ENCODE data around the gene NFATC4. TPM values are rescaled to one million over a fixed set of nuclear protein-coding genes. Genes with fewer than 3 reads are reported as not detected.
A peak's percentile ranks its signal among the peaks of the same experiment; 100 is the strongest.

NFATC4 gene
- total RNA-seq, 1 experiment from 2014 or later = 60.7 TPM

- TF ChIP-seq KAT7 (CRISPR knock-in tag; IDR thresholded peaks at IDR 0.05; ENCODE audit: borderline replicate concordance) (no peak; the same call in 1 of the 2 replicates), ZMAT4 (CRISPR knock-in tag; IDR thresholded peaks at IDR 0.05) (no peak), JUN (CRISPR knock-in tag; IDR thresholded peaks at IDR 0.05) (0 out of 2 replicates have a peak, but pooled peaks have one; percentile 14)
Observed at GRCh38 chr14:24334431-24335291, 33.3 kb upstream of the NFATC4 start, which contains the start of gene ADCY4 (continued).

- Mint-ChIP-seq H3K4me3 (peak overlapping the region; percentile 78), H3K9me3 (no peaks in the 10 kb centered on the region), H3K27me3 (ENCODE audit: low read depth) (peaks cover 100% of the 10 kb centered on the region), H3K36me3 (no peaks in the 10 kb centered on the region), H3K27ac (no peak overlapping the region), H3K4me1 (peaks cover 27% of the 10 kb centered on the region)
- POLR2A ChIA-PET = no interaction called here
- TF ChIP-seq ZNF121 (CRISPR knock-in tag; IDR thresholded peaks at IDR 0.05) (no peak), ZNF317 (CRISPR knock-in tag; IDR thresholded peaks at IDR 0.05; ENCODE audit: borderline replicate concordance, low read depth) (no peak), ZBTB21 (CRISPR knock-in tag; IDR thresholded peaks at IDR 0.05; ENCODE audit: borderline replicate concordance) (no peak), ZNF425 (CRISPR knock-in tag; conservative IDR thresholded peaks at IDR 0.05) (no peak), NFYB (CRISPR knock-in tag; conservative IDR thresholded peaks at IDR 0.05; ENCODE audit: low read depth) (no peak), FOXP1 (CRISPR knock-in tag; IDR thresholded peaks at IDR 0.05; ENCODE audit: borderline replicate concordance) (no peak), ZNF219 (CRISPR knock-in tag; IDR thresholded peaks at IDR 0.05; ENCODE audit: borderline replicate concordance) (no peak), RELA (CRISPR knock-in tag; IDR thresholded peaks at IDR 0.05; ENCODE audit: borderline replicate concordance) (no peak), FOXK1 (CRISPR knock-in tag; IDR thresholded peaks at IDR 0.05) (no peak), NFATC4 (CRISPR knock-in tag; IDR thresholded peaks at IDR 0.05) (no peak), ZNF423 (CRISPR knock-in tag; IDR thresholded peaks at IDR 0.05) (no peak), CREM (CRISPR knock-in tag; IDR thresholded peaks at IDR 0.05) (no peak), ZNF138 (CRISPR knock-in tag; conservative IDR thresholded peaks at IDR 0.05) (no peak)
- TF ChIP-seq, protein P1, sequence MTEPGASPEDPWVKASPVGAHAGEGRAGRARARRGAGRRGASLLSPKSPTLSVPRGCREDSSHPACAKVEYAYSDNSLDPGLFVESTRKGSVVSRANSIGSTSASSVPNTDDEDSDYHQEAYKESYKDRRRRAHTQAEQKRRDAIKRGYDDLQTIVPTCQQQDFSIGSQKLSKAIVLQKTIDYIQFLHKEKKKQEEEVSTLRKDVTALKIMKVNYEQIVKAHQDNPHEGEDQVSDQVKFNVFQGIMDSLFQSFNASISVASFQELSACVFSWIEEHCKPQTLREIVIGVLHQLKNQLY (CRISPR knock-in tag; IDR thresholded peaks at IDR 0.05) = no peak
- TF ChIP-seq, protein P2, sequence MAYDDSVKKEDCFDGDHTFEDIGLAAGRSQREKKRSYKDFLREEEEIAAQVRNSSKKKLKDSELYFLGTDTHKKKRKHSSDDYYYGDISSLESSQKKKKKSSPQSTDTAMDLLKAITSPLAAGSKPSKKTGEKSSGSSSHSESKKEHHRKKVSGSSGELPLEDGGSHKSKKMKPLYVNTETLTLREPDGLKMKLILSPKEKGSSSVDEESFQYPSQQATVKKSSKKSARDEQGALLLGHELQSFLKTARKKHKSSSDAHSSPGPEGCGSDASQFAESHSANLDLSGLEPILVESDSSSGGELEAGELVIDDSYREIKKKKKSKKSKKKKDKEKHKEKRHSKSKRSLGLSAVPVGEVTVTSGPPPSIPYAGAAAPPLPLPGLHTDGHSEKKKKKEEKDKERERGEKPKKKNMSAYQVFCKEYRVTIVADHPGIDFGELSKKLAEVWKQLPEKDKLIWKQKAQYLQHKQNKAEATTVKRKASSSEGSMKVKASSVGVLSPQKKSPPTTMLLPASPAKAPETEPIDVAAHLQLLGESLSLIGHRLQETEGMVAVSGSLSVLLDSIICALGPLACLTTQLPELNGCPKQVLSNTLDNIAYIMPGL (CRISPR knock-in tag; IDR thresholded peaks at IDR 0.05) = no peak
- TF ChIP-seq, protein P3, sequence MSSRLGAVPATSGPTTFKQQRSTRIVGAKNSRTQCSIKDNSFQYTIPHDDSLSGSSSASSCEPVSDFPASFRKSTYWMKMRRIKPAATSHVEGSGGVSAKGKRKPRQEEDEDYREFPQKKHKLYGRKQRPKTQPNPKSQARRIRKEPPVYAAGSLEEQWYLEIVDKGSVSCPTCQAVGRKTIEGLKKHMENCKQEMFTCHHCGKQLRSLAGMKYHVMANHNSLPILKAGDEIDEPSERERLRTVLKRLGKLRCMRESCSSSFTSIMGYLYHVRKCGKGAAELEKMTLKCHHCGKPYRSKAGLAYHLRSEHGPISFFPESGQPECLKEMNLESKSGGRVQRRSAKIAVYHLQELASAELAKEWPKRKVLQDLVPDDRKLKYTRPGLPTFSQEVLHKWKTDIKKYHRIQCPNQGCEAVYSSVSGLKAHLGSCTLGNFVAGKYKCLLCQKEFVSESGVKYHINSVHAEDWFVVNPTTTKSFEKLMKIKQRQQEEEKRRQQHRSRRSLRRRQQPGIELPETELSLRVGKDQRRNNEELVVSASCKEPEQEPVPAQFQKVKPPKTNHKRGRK (CRISPR knock-in tag; IDR thresholded peaks at IDR 0.05; ENCODE audit: borderline replicate concordance) = no peak
- CTCF ChIA-PET = interaction anchor here (0.6 to 17.1 kb wide), 7 partner anchors 12 to 101 kb away, joined by 3 to 518 read pairs (median 4); partner anchors contain the start of genes CBLN3, CIDEB, KHNYN and TINF2
- ATAC-seq (no peak), DNase-seq (ENCODE audit: low spot score) (no peak)
Observed at GRCh38 chr14:24335461-24336171, 32.4 kb upstream of the NFATC4 start.
